Measurements from ENCODE around the gene FGFBP3.

FGFBP3 gene, protein sequence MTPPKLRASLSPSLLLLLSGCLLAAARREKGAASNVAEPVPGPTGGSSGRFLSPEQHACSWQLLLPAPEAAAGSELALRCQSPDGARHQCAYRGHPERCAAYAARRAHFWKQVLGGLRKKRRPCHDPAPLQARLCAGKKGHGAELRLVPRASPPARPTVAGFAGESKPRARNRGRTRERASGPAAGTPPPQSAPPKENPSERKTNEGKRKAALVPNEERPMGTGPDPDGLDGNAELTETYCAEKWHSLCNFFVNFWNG
- total RNA-seq: 0 to 1.8 (median 0.50) reads per million in 17 experiments

DNA sequence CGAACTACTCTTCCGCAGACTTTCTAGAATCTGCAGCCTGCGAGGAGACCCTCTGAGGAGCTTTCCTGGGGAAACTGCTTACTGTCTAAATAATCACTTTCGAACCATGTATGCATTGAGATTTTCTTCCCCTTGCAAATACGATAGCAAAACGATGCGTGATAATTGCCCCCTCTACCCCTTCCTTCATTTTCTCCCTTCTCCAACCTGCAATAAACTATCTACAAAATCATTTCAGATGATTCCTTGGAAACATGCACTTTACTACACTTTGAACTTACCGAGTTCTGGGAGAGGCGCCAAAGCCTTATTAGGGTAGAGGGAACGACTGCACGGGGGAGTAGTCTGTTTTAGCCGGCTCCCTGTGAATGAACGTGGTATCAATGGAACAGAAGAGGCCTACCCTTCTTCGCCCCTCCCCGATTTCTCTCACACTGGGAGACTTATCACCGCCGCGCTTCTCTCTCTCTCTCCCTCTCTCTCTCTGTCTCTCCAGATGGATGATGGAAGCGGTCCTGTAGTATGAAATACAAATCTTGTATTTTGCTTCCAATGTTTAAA, at the start of gene FGFBP3:
FGFBP3 (minus strand) TSS at position 370 of the 561 bp plus-strand sequence. CDS start 517 bp downstream, outside the sequence.
- DNase-seq: peak; percentile 6 to 37 (median 27)

GRCh38 chr10:91957091-91957490, 47.8 kb upstream of the FGFBP3 start:
- no peak for DNase-seq

- DNase-seq: no peak
These were observed 45.8 kb upstream of the FGFBP3 start for GRCh38 chr10:91955114-91955513.

DNA sequence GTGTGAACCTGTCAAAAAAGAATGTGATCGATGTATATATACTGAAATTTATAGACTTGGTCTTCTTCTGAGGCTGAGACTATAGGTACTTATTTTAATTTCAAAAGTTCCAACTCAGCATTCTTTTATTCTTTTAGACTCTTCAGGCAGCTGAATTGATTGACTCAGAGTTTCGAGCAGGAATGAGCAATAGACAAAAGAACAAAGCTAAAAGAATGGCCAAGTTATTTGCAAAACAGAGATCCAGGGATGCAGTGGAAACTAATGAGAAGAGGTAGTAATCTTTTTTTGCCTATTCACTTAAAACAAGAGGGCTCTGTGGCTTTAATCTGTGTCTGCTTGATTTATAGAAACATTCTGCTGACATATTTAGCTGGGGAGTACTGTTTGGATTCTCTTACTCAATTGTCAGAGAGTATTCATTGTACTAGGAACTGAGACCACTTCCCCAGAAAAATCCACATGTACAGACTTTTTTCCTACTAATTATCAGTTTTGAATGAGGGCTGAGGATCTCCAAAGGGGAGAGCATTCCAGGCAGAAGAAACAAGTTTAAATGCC, 44.4 kb upstream of the FGFBP3 start:
- DNase-seq: no peak

GRCh38 chr10:91944880-91945630, 35.8 kb upstream of the FGFBP3 start:
- DNase-seq: no peak

DNA sequence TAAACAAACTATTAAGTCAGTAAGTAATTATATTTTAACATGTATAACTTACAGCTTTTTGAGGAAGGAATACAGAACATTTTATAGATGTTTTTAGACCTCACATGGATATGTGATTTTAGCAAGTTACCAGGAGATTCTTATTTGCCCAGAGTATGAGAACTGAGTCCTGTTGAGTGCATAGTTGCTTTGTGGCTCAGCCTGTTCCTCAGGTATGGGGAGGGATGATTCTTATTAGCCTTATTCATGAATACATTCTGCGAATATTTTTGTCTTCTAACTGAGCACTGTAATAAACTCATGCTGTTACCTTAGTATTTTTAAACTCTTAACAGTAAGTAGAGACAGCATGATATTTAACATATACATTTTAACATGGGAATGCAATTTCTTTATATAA, 32.1 kb upstream of the FGFBP3 start:
- DNase-seq: no peak

GRCh38 chr10:91939653-91940052, 30.4 kb upstream of the FGFBP3 start:
- DNase-seq: no peak

GRCh38 chr10:91935886-91936285, 26.6 kb upstream of the FGFBP3 start:
- DNase-seq: no peak

DNA sequence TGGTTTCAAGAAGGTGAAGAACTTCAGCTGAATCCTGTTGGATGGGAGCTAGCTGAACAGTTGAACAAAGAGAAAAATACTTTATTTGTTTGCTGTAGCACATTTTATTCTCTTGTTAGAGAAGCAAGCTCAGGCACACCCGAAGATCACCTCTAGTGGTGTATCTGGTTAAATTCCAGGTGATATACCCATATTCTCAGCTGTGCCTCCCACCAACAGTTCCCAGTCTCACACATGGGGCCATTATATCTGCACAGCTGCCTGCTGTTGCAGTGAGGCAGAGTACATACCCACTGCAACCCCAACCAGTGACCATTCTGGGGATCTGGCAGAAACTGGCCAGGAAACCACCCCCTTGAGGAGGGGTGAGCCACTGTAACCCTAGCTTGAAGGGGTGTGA, 23.5 kb upstream of the FGFBP3 start:
- DNase-seq: no peak

- DNase-seq: no peak
These were observed 22.4 kb upstream of the FGFBP3 start for GRCh38 chr10:91931526-91932190.

DNA sequence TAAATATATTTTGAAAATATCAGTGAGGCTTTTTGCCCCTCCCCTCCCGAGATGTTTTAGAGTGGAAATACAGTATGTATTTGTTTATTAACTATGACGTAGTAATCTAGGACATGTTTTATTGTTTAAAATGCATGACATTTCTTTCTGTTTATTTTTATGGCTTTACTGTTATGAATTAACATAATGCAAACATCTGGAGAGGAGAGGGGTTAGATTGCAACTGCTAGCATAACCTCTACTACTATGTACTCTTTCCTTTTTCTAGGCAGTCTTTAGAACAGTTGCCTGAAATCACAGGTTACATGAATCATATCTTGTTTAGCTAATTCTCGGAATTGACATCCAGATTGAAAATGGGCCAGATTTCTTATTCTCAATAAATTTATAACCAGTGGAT, 21.7 kb upstream of the FGFBP3 start:
- DNase-seq: no peak

DNA sequence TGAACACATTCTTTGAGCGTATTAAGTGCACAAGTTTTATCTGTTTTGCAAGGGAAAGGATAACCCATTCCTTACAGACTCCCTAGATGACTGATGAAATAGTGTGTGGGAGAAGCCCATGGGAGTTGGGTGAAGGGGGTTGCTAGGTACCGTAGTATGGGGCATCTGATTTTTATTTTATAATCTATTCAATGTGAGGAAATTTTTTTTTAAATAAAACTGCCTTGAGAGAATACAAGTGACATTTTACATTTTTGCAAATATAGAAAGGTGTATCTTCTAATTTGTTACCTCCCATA, 15.7 kb upstream of the FGFBP3 start:
- no peak for DNase-seq

- peak in 3 of 4 experiments; percentile 11 to 43 (median 41) for DNase-seq
These were observed 15.1 kb upstream of the FGFBP3 start for GRCh38 chr10:91924212-91925021.

DNA sequence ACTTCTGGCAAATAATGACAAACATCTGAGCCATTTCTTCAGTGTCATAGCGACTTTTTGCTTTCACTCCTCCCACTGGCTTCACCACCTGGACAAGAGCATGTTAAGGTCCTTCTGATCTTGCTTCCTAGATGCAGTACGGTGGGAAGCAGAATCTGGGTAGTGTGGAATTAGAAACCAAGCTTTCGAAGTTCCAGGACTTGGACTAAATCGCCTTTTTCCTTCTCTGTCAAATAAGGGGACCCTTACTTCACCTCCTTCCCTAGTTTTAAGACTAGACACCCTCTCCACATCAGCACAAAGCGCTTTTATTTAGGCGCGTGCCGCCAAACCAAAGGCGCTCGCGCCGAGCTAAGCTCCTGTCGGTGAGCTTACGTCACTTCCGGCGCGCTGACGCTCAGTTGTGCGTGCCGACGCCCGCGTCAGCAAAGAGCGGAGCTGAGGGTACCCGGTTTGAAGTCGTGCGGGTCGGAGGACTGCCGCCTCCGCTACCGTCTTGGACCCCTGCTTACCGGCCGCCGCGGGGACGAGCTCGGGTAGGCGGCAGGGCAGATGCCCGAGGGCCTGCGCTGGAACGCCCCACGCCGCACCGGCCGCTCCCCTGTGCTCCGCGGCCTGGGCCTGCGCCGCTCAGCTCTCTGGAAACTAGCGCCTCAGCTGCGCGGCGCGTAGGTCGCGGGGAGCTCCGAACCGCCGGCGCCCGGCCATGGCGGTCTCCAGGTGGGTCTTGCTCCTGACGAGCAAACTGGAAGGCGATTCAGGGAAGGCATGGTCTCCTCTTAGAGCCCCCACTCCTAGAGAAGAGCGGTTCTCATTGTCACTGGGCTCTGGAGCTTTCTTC, 14.3 kb upstream of the FGFBP3 start, which contains the start of gene BTAF1:
BTAF1 (plus strand) TSS at position 400 of the 841 bp plus-strand sequence; CDS start at position 707, 307 bp downstream.
- peak; percentile 95 to 96 (median 96) for DNase-seq

GRCh38 chr10:91919651-91920050, 10.4 kb upstream of the FGFBP3 start:
- no peak for DNase-seq

DNA sequence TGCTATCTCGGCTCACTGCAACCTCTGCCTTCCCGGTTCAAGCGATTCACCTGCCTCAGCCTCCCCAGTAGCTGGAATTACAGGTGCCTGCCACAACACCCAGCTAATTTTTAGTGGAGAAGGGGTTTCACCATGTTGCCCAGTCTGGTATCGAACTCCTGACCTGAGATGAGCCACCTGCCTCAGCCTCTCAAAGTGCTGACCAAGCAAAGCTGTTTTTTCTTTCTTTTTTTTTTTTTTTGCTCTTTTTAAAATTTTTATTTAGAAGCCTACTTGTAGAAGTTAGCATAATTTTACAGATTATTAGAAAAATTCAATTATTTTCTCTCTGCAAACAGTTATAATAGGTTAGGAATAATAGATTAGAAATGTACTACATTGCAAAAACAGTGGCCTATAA, 1.2 kb upstream of the FGFBP3 start:
- no peak for DNase-seq

DNA sequence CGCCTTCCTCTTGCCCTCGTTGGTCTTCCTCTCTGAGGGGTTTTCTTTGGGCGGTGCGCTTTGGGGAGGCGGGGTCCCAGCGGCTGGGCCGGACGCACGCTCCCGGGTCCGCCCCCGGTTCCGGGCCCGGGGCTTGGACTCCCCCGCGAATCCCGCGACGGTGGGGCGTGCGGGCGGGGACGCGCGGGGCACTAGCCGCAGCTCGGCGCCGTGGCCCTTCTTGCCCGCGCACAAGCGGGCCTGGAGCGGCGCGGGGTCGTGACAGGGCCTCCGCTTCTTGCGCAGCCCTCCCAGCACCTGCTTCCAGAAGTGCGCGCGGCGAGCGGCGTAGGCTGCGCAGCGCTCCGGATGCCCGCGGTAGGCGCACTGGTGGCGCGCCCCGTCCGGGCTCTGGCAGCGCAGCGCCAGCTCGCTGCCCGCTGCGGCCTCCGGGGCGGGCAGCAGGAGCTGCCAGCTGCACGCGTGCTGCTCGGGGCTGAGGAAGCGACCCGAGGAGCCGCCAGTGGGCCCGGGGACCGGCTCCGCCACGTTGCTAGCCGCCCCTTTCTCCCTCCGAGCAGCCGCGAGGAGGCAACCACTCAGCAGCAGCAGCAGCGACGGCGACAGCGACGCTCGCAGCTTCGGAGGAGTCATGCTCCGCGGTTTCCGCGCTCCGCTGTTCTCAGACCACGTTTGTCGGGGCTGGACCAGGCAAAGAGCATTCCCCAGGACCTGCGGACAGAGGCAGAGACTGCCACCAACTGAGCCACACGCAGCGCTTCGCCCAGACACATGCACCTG, 759 bp downstream of the FGFBP3 start:
- DNase-seq: peak; percentile 85 to 91 (median 88)

- DNase-seq: peak in 1 of 4 experiments; percentile 26
These were observed 1.4 kb downstream of the FGFBP3 start for GRCh38 chr10:91907914-91908336.

DNA sequence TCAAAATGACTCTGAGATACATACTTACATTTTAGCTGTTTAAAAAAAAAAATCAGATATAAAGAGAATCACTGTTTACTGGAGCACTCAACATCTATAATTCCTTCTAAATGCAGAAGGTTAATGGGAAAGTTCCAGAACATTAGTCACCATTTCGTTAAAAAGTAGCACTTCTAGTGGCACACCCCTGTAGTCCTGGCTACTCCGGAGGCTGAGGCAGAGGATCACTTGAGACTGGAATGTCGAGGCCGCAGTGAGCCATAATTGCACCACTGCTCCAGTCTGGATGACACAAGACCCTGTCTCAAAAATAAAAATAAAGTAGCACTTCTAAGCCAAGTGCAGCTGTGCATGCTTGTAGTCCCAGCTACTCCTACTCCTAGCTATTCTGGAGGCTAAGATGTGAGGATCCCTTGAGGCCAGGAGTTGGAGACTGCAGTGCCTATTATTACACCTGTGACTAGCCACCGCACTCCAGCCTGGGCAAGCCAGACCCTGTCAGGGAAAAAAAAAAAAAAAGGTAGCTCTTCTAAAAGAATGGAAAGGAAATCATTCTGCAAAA, 2.2 kb downstream of the FGFBP3 start:
- no peak for DNase-seq
